H1 (cell line): ENCODE measurements around the gene NR1D2. TPM values are rescaled to one million over a fixed set of nuclear protein-coding genes. Genes with fewer than 3 reads are reported as not detected.

Experiments used
- GTF2F1 ChIP-seq: IDR thresholded peaks from 2 replicates; pipeline ENCODE4 v1.6.1; 2012; ENCODE audit warnings: low read depth, low read length, improper control_type of control experiment, borderline replicate concordance
- polyA plus RNA-seq, 7 experiments: library from polyadenylated mRNA; depleted of rRNA in 3 of 7; stranded (reverse) in 5 of 7; unstranded in 2 of 7; fragments of >200 nt in 5 of 7; fragments of 200-250 nt in 2 of 7; gene quantifications; 1 replicate in 5 of 7; 2 replicates in 1 of 7; 4 replicates in 1 of 7; pipeline versions ENCODE4 v1.2.1 to v1.2.3, GENCODE V29; 2011 to 2013; ENCODE audit warnings: missing spikeins in 2 of 7, mixed read lengths in 2 of 7
- total RNA-seq: library from RNA; stranded (reverse); fragmentation: NEBNext Ultra II Directional; extraction: Animal tissue kit (Norgen Biotek cat#: 25700); gene quantifications from 2 replicates; pipeline ENCODE4 v1.2.1, GENCODE V29; 2021
- TF ChIP-seq, protein P1 (sequence below): IDR thresholded peaks from 2 replicates; pipeline ENCODE4 v1.6.1; 2012; ENCODE audit warnings: inconsistent platforms

NR1D2 gene
- total and polyA plus RNA-seq, 2 of the 8 experiments (the other 6 are each of a cell fraction or from before 2014, with no cell fraction given), result 5.9 to 21.7 TPM

DNA sequence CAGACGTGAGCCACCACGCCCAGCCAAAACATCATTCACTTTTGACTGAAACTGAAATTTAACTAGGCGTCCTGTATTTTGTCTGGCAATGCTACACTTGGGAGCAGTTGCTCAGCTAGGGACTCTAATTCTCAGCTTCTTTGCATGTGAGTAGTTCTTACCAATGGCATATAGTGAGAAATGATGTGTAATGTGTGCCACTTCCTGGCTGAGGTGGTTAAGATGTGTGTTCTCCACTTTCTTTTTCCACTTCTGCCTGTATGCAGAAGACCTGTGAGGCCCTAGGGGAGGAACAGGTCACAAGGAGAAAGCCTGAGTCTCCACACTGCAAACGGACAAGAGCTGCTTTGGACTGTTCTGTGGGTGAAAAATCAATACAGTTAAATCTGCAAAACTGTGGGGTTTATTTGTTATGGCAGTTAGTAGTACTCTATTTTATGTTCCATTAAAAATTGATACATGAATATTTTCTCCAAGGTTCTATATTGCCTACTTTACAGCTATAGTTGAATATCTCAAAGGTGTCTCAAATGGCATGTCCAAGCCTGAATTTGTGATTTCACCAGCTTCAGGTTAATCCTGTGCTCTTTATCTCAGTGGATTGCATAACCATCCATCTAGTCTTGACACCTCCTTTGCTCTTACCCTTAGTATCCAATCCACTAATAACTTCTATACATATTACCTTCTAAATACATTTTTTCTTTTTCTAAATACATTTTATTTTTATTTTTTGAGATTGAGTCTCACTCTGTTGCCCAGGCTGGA is 59.3 kb downstream of the NR1D2 start (continued):
- TF ChIP-seq, protein P1, sequence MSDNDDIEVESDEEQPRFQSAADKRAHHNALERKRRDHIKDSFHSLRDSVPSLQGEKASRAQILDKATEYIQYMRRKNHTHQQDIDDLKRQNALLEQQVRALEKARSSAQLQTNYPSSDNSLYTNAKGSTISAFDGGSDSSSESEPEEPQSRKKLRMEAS, result no peak
- TF ChIP-seq GTF2F1, result no peak
